HG03521 (cell line): ENCODE results near the gene OBSCN.

Experiments used
- ATAC-seq: cut with Tn5 transposase; IDR thresholded peaks from one replicate; pipeline ENCODE4 v1.9.1; 2021; ENCODE audit warnings: mild to moderate bottlenecking, moderate library complexity; ENCODE audit not compliant: unreplicated experiment

The OBSCN gene

DNA sequence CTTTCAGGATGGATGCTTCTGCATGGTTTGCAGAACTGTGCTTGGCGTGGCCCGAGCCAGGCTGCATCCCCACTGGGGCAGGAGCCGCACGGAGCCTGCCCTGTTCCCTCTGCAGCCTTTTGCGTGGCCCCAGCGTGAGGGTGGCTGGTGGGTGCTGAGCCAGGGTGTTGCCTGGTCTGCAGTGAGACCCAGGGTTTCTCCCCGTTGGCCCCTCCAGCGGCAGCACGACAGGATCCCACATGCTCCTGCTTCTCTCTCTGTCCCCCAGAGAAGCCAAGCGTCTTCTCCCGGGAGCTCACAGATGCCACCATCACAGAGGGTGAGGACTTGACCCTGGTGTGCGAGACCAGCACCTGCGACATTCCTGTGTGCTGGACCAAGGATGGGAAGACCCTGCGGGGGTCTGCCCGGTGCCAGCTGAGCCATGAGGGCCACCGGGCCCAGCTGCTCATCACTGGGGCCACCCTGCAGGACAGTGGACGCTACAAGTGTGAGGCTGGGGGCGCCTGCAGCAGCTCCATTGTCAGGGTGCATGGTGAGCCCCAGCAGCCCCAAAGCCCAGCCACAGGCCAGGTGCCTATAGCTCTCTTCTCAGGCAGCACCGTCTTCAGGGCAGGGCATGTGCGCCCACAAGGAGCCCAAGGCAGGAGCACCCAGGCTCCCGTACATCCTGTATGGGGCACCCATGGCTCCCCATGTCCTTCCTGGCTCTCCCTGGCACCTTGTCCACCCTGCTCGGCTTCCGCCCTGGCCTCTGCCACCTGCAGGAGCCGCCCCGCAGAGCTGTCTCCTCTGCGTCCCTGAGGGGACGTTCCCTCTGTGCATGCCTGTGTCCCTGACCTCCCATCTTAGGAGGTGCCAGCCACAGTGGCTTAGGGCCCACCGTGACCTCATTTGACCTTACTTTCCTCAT is 78.9 kb downstream of the OBSCN start:
- ATAC-seq, result no peak

DNA sequence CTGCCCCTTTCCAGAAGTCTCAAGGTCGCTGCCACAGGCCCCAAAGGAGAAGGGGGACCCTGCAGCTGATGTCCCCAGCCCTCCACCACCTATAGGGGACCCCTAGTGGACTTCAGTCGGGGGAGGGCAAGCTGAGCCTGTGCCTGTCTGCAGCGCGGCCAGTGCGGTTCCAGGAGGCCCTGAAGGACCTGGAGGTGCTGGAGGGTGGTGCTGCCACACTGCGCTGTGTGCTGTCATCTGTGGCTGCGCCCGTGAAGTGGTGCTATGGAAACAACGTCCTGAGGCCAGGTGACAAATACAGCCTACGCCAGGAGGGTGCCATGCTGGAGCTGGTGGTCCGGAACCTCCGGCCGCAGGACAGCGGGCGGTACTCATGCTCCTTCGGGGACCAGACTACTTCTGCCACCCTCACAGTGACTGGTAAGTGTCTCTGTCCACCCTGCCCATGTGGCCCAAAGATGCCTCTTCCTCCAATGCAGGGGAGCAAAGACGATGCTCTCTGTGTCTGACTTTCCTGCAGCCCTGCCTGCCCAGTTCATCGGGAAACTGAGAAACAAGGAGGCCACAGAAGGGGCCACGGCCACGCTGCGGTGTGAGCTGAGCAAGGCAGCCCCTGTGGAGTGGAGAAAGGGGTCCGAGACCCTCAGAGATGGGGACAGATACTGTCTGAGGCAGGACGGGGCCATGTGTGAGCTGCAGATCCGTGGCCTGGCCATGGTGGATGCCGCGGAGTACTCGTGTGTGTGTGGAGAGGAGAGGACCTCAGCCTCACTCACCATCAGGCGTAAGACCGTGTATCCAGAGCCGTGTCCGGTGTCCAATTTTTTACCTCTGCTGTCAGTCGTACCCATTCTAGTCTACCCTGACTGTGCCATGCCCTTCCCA is 79.9 kb downstream of the OBSCN start:
- ATAC-seq, result no peak

DNA sequence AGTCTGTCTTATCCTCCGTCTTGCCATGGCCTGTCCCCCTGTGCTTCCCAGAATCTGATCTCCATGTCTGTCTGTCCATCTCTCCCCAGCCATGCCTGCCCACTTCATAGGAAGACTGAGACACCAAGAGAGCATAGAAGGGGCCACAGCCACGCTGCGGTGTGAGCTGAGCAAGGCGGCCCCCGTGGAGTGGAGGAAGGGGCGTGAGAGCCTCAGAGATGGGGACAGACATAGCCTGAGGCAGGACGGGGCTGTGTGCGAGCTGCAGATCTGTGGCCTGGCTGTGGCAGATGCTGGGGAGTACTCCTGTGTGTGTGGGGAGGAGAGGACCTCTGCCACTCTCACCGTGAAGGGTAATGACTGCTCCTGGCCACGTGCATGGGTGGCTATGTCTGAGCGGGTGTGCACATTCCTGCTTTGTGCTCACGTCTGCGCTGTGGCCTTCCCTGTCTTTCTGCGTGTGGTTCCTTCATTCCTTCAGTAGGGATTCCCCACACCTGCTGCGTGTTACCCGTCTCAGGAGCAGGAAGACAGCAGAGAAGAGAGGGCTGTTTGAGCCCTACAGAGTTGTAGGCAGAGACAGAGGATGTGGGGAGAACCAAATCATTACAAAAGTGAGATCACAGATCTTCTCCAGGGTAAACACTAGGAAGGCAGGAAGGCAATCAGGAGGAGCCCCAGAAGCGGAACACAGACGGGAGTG is 80.8 kb downstream of the OBSCN start:
- ATAC-seq, result no peak

DNA sequence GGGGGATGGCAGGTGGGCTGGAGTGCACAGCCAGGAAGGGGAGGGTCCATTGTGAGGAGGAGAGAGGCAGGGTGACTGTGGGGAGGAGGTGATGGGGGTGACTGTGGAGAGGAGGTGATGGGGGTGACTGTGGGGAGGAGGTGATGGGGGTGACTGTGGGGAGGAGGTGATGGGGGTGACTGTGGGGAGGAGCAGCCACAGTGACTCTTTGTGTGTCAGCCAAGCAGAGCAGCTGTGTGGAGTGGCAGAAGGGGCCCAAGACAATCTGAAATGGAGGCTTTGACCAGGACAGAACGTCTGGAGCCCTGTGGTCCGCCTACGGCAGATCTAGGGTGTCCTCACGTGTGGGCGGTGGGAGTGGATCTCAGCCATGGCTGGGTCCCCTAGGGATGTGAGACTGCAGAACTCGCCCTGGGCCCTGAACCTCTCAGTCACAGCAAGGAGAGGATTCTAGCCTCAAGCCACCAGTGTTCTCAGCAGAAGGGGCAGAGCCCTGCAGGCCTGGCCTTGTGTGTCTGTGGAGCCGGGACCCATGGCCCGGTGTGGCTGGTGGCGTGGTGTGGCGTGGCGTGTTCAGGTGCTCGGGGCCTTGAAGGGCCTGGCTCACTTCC is 81.5 kb downstream of the OBSCN start:
- no peak for ATAC-seq

DNA sequence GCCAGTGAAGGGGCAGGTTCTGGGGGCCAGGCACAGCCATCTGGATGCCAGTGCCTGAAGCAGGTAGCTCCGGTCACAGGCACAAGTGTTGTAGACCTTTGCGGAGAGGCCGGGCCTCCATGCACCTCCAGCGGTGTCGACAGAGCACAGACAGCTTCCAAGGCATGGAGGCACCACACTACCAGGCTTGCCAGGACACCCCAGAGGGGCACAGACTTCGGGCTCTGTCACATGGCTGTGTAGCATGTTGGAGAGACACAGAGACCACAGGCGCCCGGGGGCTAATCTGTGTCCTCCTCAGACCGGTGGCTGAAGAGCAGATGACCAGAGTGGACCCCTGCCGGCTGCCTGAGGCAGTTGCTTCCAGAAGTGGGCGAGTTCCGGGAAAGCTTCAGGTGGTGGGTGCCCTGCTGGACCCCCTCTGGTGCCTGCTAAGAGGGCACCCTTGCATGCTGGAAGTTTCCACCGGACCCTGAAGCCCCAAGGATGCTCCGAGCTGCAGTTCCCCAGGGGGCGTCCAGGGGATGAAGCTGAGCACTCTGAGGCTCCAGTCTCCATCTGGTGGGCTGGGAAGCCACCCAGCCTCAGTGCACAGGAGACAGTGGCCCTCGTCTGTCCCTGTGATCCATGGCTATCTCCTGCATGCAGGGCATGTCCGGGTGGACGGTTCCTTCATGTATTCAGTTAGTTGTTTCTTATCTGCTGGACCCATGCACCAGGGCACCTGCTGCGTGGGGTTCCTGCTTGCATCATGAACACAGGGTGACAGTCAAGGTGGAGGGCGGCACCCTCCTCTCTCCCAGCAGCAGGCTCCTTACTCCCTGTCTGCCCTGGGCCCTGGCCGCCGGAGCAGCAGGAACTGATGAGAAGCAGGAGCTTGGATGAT is 82.4 kb downstream of the OBSCN start:
- ATAC-seq, result no peak

DNA sequence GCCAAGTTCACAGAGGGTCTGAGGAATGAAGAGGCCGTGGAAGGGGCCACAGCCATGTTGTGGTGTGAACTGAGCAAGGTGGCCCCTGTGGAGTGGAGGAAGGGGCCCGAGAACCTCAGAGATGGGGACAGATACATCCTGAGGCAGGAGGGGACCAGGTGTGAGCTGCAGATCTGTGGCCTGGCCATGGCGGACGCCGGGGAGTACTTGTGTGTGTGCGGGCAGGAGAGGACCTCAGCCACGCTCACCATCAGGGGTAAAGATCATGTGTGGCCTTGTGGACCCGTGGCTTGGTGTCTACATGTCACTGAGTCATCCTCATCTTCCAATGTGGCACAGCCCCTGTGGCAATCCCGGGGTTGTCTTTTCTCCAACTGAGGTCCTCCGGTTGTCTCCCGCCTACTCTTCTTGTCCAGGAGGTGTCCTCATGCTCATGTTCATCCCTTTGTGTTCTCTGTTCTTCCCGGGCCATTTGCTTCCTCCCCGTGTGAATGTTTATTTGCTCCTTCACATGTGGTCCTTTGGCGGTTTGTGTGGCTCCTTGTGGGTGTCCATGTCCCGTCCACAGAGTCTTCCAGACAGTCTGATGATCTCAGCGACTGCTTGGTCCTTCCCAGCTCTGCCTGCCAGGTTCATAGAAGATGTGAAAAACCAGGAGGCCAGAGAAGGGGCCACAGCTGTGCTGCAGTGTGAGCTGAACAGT is 84.2 kb downstream of the OBSCN start:
- ATAC-seq, result no peak

DNA sequence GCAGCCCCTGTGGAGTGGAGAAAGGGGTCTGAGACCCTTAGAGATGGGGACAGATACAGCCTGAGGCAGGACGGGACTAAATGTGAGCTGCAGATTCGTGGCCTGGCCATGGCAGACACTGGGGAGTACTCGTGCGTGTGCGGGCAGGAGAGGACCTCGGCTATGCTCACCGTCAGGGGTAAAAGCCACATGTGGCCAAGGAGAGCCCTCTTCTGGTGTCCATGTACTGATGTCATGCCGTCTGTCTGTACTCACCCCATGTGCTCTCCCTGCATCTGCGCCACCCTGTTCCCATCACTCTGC is 84.7 kb downstream of the OBSCN start:
- no peak for ATAC-seq

DNA sequence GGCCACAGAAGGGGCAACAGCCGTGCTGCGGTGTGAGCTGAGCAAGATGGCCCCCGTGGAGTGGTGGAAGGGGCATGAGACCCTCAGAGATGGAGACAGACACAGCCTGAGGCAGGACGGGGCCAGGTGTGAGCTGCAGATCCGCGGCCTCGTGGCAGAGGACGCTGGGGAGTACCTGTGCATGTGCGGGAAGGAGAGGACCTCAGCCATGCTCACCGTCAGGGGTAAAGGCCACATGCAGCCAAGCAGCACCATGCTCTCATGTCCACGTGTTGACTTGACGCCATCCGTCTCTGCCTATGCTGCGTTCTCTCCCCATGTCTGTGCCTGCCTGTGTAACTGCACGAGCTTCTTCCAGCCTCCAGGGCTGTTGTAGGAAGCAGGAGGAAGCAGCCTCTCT is 85.5 kb downstream of the OBSCN start:
- ATAC-seq, result no peak

DNA sequence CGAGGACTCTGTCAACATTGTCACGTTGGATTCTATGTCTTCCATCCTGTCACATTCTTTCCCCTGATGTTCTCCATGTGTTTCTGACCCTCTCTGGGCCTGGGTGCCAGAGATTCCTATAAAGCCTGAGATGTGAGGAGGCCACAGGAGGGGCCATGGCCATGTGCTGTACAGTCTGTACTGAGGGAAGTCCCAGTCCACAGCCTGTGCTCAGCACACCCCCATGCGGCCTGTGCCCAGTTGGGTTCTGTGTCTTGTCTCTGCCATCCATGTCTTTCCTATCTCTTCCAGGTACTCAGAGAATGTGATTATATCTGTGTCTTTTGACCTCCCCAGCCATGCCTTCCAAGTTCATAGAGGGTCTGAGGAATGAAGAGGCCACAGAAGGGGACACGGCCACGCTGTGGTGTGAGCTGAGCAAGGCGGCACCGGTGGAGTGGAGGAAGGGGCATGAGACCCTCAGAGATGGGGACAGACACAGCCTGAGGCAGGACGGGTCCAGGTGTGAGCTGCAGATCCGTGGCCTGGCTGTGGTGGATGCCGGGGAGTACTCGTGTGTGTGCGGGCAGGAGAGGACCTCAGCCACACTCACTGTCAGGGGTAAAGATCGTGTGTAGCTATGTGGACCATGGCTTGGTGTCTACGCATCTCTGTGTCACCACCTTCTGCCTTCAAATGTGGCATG is 86.1 kb downstream of the OBSCN start:
- ATAC-seq, result no peak

DNA sequence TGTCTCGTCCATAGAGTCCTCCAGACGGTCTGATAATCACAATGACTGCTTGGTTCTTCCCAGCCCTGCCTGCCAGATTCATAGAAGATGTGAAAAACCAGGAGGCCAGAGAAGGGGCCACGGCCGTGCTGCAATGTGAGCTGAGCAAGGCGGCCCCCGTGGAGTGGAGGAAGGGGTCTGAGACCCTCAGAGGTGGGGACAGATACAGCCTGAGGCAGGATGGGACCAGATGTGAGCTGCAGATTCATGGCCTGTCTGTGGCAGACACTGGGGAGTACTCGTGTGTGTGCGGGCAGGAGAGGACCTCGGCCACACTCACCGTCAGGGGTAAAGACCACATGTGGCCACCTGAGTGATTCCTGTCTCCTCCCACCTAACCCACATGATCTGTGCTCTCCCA is 86.9 kb downstream of the OBSCN start:
- ATAC-seq, result no peak

DNA sequence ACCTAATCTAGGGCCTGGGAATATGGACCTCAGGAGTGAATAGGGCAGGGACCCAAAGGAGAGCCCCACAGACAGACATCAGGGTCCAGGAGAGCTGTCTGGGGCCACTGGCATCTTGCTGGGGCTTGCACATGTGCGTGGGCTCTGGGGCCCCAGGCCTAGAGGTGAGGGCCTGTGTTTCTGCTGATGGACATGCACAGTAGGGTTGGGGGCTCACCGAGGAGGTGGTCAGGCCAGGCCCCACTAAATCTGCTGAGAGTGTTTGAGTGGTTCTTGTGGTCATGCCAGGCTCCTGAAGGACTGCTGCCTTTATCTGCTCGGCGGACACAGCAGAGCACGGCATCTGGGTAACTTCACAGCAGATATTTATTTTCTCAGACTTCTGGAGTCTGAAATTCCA is 87.4 kb downstream of the OBSCN start:
- no peak for ATAC-seq

DNA sequence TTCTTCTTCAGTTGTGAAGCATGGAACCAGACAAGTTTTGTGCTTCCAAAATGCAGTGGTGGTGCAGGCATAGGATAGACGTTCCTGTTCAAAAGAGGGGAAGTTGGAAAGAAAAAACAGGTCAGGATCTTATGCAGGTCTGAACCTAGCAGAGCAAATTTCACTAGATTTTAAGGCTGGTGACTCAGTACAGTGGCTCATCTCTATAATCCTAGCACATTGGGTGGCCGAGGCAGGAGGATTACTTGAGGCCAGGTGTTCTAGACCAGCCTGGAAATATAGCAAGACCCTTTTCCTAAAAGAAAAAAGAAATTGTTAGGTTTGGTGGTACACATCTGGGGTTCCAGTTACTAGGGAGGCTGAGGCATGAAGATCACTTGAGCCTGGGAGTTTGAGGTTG is 88.1 kb downstream of the OBSCN start:
- no peak for ATAC-seq

DNA sequence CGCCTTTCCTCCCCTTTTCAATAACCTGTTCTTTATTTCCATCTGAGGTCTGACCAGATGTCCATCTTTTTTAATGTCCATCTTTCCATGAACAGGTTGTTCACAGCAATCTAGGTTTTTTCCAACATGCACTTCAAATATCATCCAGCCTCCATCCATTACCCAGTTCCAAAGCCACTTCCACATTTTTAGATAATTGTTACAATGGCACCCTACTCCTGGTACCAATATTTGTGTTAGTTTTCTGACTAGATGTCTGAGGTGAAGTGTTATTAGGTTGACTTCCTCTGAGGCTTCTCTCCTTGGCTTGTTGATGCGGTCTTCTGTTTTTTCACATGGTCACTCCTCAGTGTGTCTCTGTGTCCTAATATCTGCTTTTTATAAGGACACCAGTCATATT is 89.4 kb downstream of the OBSCN start:
- no peak for ATAC-seq

DNA sequence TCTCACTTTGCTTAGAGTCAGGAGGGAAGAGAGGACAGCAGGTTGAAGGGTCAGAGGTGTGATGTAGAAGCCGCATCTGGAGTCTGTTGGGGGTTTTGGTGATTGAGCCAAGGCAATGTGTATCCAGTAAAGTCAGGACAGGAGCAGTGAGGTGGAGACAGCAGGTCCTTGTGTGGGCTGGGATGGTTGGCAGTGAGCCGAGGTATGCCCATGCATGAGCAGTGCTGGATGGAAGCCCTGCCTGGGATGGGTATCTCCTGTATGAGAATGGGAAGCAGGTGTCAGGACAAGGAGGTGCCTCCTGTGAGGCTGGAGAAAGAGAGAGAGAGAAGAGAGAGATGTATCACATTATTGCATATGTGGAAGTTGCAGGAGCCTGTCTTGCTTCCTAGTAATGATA is 90.0 kb downstream of the OBSCN start:
- ATAC-seq, result no peak

DNA sequence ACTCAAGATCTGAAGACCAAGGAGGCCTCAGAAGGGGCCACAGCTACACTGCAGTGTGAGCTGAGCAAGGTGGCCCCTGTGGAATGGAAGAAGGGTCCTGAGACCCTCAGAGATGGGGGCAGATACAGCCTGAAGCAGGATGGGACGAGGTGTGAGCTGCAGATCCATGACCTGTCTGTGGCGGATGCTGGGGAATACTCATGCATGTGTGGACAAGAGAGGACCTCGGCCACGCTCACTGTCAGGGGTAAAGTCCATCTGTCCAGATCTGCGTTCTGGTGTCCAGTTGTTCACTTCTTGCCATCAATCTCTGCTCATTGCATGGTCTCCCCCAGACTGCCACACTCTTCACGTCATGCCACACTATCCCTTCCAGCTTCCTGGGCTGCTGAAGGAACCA is 90.6 kb downstream of the OBSCN start:
- no peak for ATAC-seq

DNA sequence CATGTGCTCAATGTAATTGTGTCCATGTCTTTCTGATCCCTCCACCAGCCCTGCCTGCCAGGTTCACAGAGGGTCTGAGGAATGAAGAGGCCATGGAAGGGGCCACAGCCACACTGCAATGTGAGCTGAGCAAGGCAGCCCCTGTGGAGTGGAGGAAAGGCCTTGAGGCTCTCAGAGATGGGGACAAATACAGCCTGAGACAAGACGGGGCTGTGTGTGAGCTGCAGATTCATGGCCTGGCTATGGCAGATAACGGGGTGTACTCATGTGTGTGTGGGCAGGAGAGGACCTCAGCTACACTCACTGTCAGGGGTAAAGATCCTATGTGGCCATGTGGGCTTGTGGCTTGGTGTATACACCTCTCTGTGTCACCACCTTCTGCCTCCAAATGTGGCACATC is 91.4 kb downstream of the OBSCN start:
- no peak for ATAC-seq

DNA sequence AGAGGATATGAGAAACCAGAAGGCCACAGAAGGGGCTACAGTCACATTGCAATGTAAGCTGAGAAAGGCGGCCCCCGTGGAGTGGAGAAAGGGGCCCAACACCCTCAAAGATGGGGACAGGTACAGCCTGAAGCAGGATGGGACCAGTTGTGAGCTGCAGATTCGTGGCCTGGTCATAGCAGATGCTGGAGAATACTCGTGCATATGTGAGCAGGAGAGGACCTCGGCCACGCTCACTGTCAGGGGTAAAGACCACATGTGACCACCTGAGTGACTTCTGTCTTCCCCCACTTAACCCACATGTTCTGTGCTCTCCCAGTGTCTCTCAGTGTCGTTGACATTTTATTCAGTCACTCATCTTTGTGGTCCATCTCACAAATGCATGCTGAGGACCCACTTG is 92.1 kb downstream of the OBSCN start:
- ATAC-seq, result no peak

DNA sequence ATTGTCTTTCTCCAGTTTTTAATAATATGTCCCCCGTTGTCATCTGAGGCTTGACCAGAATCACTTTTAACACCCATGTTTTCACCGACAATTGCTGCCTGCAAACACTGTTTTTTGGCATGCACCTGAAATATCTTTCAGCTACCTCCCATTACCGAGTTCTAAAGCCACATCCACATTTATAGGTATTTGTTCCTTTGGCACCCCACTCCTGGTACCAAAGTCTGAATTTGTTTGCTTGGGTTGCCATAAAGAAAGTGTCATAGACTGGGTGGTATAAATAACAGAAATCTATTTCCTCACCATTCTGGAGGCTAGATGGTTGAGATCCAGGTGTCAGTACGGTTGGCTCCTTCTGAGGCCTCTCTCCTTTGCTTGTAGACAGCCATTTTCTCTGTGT is 94.2 kb downstream of the OBSCN start:
- ATAC-seq, result no peak

DNA sequence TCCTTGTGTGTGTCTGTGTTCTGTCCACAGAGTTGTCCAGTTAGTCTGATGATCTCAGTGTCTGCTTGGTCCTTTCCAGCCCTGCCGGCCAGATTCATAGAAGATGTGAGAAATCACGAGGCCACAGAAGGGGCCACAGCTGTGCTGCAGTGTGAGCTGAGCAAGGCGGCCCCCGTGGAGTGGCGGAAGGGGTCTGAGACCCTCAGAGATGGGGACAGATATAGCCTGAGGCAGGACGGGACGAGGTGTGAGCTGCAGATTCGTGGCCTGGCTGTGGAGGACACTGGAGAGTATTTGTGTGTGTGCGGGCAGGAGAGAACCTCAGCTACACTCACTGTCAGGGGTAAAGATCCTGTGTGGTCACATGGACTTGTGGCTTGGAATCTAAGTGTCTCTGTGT is 95.8 kb downstream of the OBSCN start:
- ATAC-seq, result no peak
